SIG-M5 treated with dmso at 0.1 percent for 504 hours (cell line): ENCODE measurements around the gene ICA1.
A peak's percentile ranks its signal among the peaks of the same experiment; 100 is the strongest.

Experiments used
- DNase-seq: peaks from one replicate; lab custom pipeline; 2025; ENCODE audit not compliant: unreplicated experiment; lab: John Stamatoyannopoulos, UW

The ICA1 gene

GRCh38 chr7:8204339-8205030 is 57.5 kb downstream of the ICA1 start:
- peak; percentile 12 for DNase-seq

GRCh38 chr7:8201846-8202441 is 60.0 kb downstream of the ICA1 start:
- peak; percentile 9 for DNase-seq

GRCh38 chr7:8200717-8201116 is 61.2 kb downstream of the ICA1 start:
- no peak for DNase-seq

GRCh38 chr7:8200316-8200715 is 61.7 kb downstream of the ICA1 start:
- DNase-seq, result no peak

GRCh38 chr7:8197994-8198698 is 63.8 kb downstream of the ICA1 start:
- no peak for DNase-seq

- DNase-seq, result no peak
These were observed 69.1 kb downstream of the ICA1 start for GRCh38 chr7:8192897-8193296.

- DNase-seq, result no peak
These were observed 71.7 kb downstream of the ICA1 start for GRCh38 chr7:8190119-8190895.

- DNase-seq, result no peak
These were observed 72.3 kb downstream of the ICA1 start for GRCh38 chr7:8189625-8190024.

- peak; percentile 71 for DNase-seq
These were observed 75.9 kb downstream of the ICA1 start for GRCh38 chr7:8185926-8186683.

GRCh38 chr7:8184221-8184620 is 77.7 kb downstream of the ICA1 start:
- no peak for DNase-seq

- no peak for DNase-seq
These were observed 82.5 kb downstream of the ICA1 start for GRCh38 chr7:8179486-8179885.

GRCh38 chr7:8178353-8178752 is 83.6 kb downstream of the ICA1 start:
- DNase-seq, result peak; percentile 49

GRCh38 chr7:8177109-8177933 is 84.6 kb downstream of the ICA1 start:
- peak; percentile 73 for DNase-seq

- DNase-seq, result peak; percentile 54
These were observed 85.4 kb downstream of the ICA1 start for GRCh38 chr7:8176370-8177081.

- peak; percentile 30 for DNase-seq
These were observed 86.0 kb downstream of the ICA1 start for GRCh38 chr7:8175929-8176369.

- DNase-seq, result no peak
These were observed 89.3 kb downstream of the ICA1 start for GRCh38 chr7:8172372-8173354.

GRCh38 chr7:8169171-8169570 is 92.8 kb downstream of the ICA1 start:
- no peak for DNase-seq

GRCh38 chr7:8168336-8168735 is 93.6 kb downstream of the ICA1 start:
- no peak for DNase-seq
